SW 1271 (cell line): Measurements from ENCODE around the gene ANKLE1.
"Not testable (repeated sequence)": the region's sequence is repeated elsewhere in the genome, so short reads cannot be mapped to it uniquely, and the experiment has no call there.

Source experiments
- DNase-seq, 2 experiments: peaks; one replicate each; lab custom pipeline; 2025; lab: John Stamatoyannopoulos, UW

The ANKLE1 gene

DNA sequence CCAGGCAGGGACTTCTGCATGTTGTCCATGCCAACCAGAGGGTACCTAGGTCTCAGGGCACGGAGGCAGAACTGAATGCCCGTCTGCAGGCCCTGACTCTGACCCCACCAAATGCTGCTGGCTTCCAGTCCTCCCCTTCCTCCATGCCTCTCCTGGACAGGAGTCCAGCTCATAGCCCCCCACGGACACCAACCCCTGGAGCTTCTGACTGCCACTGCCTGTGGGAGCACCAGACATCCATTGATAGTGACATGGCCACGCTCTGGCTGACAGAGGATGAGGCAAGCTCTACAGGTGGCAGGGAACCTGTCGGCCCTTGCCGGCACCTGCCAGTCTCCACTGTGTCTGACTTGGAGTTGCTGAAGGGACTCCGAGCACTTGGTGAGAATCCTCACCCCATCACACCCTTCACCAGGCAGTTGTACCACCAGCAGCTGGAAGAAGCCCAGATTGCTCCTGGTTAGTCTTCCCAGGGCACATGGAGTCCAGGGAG is 1.8 kb downstream of the ANKLE1 start:
- no peak for DNase-seq

DNA sequence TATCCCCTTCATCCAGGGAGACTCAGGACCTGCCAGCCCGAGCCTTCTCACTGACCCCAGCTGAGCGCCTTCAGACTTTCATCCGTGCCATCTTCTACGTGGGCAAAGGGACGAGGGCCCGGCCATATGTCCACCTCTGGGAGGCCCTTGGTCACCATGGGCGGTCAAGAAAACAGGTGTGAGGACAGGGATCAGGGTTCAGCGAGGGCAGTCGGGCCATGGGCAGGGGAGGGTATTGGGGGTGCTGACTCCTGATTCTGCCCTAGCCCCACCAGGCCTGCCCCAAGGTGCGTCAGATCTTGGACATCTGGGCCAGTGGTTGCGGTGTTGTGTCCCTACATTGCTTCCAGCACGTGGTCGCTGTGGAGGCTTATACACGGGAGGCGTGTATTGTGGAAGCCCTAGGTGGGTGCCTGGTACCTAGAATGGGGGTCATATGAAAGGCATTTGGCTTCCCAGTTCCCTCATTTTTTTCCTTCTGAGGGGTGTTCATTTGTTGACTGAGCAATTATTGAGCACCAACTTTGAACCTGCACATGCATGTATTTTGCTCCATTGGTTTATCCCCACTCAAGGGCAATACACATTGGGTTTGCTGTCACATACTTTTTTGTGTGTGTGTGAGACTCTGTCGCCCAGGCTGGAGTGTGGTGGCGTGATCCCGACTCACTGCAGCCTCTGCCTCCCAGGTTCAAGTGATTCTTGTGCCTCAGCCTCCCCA is 3.9 kb downstream of the ANKLE1 start:
- no peak for DNase-seq

DNA sequence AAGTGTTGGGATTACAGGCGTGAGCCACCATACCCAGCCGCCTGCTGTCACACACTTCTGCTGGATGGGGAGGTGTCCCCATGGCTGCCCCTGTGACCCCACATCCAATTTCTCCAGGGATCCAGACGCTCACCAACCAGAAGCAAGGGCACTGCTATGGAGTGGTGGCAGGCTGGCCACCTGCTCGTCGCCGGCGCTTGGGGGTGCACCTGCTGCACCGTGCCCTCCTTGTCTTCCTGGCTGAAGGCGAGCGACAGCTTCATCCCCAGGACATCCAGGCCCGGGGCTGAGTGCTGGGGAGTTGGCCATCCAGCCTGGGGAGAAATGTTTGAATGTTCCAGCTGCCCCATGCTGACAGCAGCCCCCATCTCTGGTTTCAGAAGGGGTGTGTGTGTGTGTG is 4.6 kb downstream of the ANKLE1 start:
- no peak for DNase-seq

DNA sequence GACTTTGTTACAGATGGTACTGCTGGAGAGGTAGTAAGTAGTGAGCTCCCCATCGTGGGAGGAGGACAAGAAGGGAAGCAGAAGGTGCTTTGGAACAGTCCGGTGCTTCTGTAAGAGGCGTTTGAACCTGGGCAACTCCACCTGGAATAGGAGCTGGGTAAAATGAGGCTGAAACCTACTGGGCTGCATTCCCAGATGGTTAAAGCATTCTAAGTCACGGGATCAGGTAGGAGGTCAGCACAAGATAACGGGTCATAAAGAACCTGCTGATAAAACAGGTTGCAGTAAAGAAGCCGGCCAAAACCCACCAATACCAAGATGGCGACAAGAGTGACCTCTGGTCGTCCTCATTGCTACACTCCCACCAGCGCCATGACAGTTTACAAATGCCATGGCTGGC is 5.1 kb downstream of the ANKLE1 start:
- no peak for DNase-seq

DNA sequence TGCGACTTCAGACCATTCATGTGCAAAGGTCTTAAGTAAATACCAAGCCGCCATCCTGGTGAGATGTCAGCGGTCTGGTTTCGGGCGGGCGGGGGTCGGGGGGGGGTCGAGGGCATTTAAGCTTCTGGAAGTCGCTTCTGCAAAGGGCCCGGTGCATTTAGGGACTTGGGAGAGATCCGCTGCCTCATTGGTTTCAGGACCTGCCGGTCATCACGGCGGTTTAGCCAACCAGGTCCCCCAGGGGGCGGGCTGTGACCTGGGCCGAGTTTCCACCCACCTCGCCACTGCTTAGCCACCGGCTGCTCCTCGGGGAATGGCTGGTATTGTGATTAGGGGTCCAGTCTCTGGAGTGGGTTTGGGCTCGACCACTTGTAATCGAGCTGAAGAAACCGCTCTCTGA is 7.8 kb downstream of the ANKLE1 start:
- DNase-seq = peak in 1 of 2 experiments; percentile 10

DNA sequence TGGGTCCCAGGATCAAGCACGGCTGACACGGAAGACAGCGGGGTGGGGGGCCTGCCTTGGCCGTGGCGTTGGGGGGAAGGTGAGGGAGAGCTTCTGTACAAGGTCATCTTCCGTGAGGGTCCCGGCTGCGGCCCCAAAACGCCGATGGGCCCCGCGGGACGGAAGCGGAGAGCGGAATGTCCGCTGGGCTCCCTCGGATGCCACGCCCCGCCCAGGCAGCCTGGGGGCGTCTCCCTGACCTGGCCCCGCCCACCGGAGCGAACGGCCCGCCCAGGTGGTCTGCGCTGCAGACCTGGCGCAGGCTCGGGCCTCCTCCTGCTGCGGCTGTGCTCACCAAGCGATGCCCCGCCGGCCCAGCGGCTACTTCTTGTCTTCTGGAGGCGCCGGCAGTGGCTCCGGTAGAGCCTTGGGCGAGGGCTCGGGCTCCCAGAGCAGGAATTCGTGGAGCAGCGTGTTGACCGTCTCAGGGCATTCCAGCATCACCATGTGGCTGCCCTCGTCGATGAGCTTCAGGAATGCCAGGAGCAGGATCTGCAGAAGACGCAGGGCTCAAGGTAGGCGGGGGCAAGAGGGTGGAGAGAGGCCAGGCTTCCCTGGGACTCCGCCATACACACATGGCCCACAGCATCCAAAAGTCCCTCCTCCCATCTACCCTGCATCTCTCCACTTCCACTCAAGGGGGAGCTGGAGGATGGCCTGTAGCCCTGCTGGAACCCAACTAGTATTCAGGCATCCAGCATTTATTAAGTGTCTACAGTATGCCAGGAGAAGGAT is 10.8 kb downstream of the ANKLE1 start:
- DNase-seq = peak in 1 of 2 experiments; percentile 16

DNA sequence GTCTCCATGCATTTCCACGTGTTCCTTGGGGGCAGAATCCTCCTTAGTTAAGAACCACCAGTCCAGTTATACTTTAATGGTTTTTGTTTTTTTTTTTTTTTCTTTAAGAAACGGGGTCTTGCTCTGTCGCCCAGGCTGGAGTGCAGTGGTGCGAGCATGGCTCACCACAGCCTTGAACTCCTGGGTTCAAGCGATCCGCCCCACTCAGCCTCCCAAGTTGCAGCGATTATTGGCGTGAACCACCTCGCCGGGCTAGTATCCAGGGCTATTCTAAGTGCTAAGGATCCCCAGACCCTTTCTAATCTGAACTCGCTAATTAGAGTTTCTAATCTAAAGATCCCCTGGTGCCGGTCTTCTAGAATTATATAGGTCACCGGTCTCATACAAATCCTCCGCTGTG is 11.9 kb downstream of the ANKLE1 start:
- no peak for DNase-seq

DNA sequence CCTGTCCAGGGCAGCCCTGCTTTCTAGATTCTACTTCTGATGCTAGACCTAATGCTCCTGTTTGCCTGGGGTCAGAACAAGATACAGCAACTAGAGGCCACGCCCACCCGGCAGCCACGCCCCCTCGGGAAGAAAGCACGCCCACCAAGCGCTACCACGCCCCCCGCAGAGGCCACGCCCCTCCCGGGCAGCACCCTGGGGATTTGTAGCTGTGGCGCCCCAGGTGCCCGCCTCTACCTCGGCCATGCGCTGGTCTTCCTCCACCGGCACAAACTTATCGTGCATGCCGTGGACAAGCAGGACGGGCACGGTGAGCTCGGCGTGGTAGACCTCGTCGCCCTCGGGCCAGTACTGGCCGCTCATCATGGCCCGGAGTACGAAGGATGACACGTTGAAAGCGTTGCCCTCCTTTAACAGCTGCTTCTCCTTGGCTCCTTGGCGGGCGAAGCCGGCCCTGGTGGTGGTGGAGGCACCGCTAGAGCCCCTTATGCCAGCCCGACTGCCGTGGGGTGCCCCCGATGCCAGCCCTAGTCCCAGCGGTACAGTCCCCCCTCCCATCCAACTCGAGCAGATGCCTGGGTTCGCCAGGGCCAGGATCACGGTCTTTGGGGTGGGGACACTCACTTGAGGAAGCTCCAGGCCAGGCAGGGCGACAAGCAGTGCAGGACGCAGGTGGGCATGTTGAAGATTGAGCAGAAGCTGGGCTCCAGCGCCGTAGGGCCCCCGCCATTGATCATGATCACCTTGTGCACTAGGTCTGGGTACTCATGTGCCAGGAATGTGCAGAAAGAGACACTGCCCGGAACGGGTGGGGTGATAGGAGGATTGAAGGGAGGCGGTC is 12.6 kb downstream of the ANKLE1 start:
- no peak for DNase-seq

DNA sequence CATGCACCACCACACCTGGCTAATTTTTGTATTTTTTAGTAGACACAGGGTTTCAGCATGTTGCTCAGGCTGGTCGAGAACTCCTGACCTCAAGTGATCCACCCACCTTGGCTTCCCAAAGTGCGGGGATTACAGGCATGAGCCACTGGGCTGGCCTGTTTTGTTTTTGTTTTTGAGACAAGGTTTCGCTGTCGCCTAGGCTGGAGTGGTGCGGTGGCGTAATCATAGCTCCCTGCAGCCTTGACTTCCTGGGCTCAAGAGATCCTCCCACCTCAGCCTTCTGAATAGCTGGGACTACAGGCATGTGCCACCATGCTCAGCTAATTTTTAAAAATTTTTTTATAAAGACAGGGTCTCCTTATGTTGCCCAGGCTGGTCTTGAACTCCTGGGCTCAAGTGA is 13.8 kb downstream of the ANKLE1 start:
- not testable (repeated sequence) for DNase-seq

DNA sequence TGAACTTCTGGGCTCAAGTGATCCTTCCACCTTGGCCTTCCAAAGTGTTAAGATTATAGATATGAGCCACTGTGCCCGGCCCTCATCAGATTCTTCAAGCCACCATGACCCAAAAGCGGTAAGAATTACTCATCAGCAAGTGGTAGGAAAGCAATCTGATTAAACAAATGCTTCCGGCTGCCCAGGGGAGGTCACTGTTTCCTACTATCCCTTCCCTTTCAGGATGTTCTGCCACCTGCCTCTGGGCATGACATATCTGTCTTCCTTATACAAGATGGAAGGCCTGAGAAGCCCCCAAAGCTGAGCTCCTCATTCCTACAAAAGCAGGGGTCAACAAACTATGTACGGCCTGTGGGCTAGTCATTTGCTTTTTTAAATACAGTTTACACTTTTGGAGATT is 14.6 kb downstream of the ANKLE1 start:
- peak in 1 of 2 experiments; percentile 61 for DNase-seq

DNA sequence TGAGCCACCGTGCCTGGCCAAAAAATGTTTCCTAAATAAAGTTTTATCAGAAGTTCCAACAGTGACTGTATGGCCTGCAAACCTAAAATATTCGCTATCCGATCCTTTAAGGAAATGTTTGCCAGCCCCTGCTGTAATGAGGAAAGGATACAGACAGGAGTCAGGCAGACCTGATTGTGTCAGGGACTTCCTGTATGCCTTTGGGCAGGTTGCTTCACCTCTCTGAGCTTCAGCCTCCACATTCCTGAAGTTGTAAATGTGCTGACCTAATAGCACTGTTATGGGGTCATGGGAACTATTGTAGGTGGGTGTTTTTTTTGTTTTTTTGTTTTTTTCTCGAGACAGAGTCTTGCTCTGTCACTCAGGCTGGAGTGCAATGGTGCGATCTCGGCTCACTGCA is 15.3 kb downstream of the ANKLE1 start:
- peak in 1 of 2 experiments; percentile 11 for DNase-seq

DNA sequence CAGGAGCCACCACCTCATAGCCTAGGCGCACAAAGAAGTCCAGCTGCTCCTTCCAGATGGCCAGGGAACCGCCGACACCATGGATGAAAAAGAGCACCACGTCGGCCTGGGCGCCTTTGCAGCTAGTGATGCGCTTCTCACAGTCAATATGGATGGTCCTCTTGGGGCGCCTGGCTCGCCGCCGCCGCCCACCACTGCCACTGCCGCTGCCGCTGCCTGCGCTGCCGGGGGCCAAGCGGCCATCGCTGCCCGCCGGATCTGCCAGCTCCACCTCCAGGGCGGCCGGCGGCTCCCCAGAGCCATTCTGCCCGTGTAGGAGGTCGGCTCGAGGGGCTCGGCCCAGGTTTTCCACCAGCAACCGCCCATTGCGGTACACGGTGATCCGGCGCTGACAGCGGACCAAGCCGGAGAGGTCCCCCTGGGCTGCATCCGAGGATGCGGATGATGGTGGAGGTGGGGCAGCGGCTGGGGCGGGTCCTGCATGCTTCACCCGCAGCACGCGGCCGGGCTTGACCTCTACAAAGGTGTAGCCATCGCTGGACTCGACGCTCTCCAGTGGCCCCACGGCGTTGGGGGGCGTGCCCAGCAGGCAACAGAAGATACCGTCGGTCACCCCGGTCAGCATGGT is 19.4 kb downstream of the ANKLE1 start:
- no peak for DNase-seq

DNA sequence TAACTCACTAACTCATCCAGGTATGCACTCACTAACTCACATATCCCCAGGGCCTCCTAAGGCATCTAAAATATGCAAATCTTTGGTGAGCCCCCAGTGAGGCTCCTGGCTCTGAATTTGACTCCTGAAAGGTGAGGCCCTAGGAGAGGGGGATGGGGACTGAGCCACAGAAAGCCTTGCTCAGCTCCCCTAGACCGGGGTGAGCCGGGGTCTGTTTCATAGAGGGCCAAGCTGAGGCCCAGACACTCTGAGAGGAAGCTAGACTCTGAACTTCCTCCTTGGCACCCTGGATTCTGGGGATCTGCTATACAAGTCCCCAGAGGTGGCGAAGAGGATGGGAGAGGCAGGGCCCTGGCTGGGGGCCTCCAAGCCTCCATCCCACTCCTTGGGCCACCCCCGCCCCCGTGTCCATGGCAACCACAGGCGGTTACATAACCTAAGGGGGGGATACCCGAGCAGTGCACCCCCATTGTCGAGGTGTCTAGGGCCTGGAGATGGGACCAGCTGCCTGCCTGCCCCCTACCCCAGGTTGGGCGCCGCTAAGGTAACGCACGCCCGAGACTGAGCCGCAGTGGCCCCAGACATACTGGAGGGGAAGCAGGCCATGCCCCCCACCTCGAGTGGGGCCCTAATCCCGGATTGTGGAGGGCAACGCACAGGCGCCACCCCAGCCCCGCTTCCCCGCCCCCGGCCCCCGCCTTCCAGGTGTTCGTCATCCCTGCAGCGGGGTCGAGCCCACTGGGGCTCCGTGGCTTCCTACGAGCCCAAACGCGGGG is 20.9 kb downstream of the ANKLE1 start:
- DNase-seq = no peak

DNA sequence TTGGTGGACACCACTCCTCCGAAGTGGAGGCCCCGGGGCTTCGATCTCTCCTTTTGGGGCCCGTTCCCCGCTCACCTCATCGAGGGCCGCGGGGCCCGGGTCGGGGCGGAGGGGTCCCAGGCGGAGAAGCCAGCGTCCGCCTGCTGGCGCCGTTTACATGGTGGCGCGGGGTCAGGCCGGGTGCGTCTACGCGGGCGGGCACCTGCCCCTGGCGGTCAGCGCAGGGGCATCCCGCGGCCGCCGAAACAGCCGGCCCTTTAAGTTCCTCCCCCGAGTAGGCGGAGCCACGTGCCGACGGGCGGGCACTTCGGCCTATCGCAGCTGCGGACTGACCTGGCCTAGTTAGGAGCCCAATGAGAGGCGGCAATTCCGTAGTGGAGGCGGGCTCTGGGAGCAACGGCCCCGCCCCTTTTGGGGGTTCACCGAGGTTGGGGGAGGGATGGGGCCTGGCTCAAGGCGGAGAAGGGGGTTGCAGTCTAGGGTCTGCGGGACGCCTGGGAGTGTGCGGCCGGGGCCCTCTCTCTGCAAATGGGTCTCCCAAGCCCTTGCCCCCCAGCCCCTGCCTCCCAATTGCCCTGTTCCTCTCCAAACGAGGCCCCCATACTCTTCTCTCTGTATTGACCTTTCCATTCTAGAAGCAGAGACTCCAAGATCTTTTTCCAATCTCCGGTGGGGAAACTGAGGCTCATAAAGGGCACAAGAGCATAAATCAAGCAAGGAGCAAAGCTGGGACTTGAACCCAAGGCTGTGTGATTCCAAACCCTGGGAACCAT is 21.7 kb downstream of the ANKLE1 start, which contains the start of gene ABHD8:
Gene ABHD8, minus strand, starts transcription at position 259 of the 773 bp plus-strand sequence. CDS start 1,809 bp downstream, outside the sequence.
- peak; percentile 86 to 93 for DNase-seq

DNA sequence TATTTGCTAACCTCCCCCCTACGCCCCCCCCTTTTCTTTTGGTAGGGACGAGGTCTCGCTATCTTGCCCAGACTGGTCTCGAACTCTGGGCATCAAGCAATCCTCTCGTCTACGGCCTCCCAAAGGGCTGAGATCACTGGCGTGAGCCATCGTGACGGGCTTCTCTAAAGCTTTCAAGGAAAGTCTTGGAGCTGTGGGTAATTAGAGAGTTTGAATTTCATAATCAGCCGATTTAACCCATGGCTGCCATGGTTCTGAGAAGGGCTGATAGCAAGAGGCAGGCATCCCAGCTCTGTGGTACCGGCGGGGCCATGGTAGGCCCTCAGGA is 22.2 kb downstream of the ANKLE1 start:
- DNase-seq = no peak

DNA sequence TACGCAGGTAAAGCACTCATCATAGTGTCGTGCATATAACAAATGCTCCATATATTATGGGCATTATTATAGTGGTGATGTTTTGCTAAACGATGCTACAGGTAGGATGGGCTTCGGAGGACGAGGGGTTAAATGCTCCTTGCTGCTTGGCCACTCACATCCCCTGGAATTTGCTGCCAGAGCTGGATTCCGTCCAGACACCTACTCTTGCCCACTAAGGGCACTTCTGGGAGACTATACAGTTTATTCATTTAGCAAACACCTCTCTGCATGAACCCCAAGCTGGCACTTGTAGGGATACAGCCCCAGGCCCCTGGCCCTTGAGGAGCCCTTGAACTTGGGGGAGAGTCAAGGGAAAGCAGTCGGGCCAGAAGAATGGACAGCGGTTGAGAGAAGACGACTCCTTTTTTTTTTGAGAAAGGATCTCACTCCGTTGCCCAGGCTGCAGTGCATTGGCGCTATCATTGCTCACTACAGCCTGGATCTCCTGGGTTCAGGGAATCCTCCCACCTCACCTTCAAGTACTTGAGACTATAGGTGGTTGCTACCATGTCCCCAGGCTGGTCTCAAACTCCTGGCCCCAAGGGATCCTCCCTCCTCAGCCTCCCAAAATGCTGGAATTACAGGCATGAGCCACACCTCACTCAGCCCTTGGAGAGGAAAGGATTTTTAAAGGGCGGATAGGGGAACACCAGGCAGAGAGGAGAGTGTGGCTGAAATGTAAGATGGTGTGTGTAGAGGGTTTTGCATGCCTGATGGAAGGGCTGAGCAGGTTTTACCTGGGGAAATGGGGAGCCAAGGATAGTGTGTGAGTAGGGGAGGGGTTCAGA is 22.9 kb downstream of the ANKLE1 start:
- DNase-seq = no peak

DNA sequence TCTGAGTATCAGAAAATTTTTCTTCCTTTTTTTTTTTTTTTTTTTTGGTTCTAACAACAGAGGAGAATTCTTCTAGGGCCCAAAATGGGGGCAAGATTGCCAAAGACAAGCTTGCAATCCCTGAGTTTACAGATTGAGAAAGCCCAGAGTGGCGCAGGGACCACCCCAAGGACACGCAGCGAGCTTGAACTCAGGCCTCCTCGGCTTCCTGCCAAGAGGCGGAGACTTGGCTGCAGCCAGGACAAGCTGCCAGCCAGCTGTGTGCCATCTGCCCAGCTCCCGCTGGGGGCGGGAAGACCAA is 23.5 kb downstream of the ANKLE1 start:
- no peak for DNase-seq

DNA sequence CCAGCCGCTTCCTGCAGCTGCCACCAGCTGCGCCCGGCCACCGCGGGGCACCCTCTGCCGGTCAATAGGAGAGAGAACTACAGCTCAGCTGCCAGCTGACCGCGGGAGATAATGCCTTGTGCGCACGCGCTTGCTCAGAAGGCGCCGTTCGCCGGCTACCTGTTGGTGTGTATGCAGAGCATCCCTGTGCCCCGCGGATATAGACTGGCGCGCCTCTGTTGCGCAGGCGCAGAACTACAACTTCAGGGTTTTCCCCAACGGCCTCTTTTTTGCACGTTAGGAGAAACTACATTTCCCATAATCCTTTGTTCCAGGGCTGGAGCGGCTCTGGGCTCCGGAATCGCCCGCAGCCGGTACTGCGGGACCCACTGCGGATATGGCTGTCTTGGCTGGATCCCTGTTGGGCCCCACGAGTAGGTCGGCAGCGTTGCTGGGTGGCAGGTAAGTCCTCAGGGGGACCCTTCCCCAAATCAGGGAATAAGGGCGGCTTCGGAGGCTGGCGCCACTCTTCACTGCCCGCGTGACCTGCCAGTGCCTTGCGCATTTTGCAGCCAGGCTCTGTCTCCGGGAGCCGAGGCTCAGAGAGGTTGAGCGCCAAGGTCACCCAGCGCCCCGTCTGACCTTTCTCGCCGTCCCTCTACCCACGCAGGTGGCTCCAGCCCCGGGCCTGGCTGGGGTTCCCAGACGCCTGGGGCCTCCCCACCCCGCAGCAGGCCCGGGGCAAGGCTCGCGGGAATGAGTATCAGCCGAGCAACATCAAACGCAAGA is 24.0 kb downstream of the ANKLE1 start, which contains the start of gene MRPL34:
Gene MRPL34, plus strand, starts transcription at position 356 of the 768 bp plus-strand sequence. Its CDS starts 21 bp downstream, at position 377.
- DNase-seq = peak; percentile 98 to 99

DNA sequence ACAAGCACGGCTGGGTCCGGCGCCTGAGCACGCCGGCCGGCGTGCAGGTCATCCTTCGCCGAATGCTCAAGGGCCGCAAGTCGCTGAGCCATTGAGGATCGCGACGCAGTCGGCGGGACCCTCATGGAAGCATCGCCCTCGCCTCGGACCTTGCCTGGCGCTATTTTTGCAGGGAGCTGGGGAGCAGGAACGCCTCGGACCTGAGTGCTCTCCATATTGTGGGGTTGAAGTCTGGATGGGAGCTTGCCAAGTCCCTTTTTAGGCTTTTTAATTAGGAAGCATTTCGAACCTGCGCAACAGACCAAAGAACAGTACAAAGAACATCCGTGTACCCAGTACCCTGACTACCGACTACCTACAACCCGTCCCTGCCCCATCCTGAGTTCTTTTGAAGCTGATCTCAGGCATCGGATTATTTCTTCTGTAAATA is 24.6 kb downstream of the ANKLE1 start:
- DNase-seq = no peak
